ENCODE results near the gene PPM1D. TPM values are rescaled to one million over a fixed set of nuclear protein-coding genes. Genes with fewer than 3 reads are reported as not detected.

The PPM1D gene
- total and polyA plus RNA-seq, 2 donors (not counting 1 experiment from before 2014, with no cell fraction given) = 6.5 to 27.2 TPM

DNA sequence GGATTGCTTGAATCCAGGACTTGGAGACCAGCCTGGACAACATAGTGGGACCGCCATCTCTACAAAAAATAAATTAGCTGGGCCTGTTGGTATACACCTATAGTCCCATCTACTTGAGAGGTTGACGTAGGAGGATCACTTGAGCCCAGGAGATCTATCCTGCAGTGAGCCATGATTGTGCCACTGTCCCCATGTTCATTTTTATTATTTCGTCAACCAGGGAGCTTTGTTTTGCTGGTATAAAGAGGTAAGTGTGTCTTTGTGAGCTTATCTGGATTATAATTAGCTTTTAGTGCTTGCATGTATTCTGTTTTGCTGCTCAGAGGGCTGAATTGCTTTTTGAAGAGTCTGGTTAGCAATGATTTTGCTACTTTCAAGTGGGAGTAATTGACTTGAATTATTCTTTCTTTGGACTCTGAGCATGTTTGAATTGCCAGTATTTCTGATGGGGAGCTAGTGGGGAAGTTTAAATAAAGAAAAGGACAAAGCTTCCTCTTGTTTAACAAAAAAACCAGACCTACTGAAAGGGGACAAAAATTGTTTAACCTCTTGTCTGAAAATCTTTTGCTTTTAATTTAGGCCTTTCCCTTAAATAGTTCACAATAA, 46.0 kb downstream of the PPM1D start:
- Mint-ChIP-seq H3K27ac (no peak overlapping the region), H3K4me1 (peaks cover 2% of the 10 kb centered on the region), H3K9me3 (ENCODE audit: insufficient read depth) (no peaks in the 10 kb centered on the region), H3K27me3 (no peaks in the 10 kb centered on the region), H3K4me3 (no peak overlapping the region)
- Histone ChIP-seq H3K9ac (ENCODE audit: low read length) (no peak overlapping the region), H3K9me3 (ENCODE audit: control extremely low read depth in 1 of 3, control insufficient read depth in 2 of 3, insufficient read depth in 1 of 3, low read length in 2 of 3) (no peaks in the 10 kb centered on the region), H3K79me2 (ENCODE audit: control insufficient read depth, insufficient read depth, low read length) (peaks cover 49% of the 10 kb centered on the region), H3K4me1 (ENCODE audit: control insufficient read depth in 2 of 2, insufficient read depth in 2 of 2, low read length in 2 of 2) (no peaks in the 10 kb centered on the region), H3K36me3 (replicated peaks in 1 of 2; ENCODE audit: control extremely low read depth in 1 of 2, control insufficient read depth in 1 of 2, extremely low read depth in 1 of 2, insufficient read depth in 2 of 2, low read length in 1 of 2) (peaks cover 0 to 9% of the 10 kb centered on the region in 2 experiments), H3K27me3 (replicated peaks in 1 of 4; ENCODE audit: control extremely low read depth in 1 of 4, control insufficient read depth in 3 of 4, insufficient read depth in 4 of 4, low read length in 3 of 4) (no peaks in the 10 kb centered on the region), H3K4me2 (replicated peaks; ENCODE audit: low read depth, low read length, poor library complexity, severe bottlenecking) (no peak overlapping the region), H2AFZ (ENCODE audit: insufficient read depth, low read depth, low read length, poor library complexity, severe bottlenecking) (no peak overlapping the region), H3K27ac (ENCODE audit: low read length in 2 of 2) (no peak overlapping the region), H4K20me1 (ENCODE audit: control insufficient read depth, insufficient read depth, low read length, poor library complexity, severe bottlenecking) (peaks cover 6% of the 10 kb centered on the region), H3K4me3 (ENCODE audit: control extremely low read depth in 1 of 5, extremely low read depth in 1 of 5, insufficient read depth in 1 of 5, low read depth in 2 of 5, low read length in 4 of 5) (no peak overlapping the region)
- no peak for TF ChIP-seq EZH2 (IDR thresholded peaks at IDR 0.05; ENCODE audit: borderline replicate concordance, insufficient read depth, low read depth, low read length, poor library complexity, severe bottlenecking)
- TF ChIP-seq, protein P1, sequence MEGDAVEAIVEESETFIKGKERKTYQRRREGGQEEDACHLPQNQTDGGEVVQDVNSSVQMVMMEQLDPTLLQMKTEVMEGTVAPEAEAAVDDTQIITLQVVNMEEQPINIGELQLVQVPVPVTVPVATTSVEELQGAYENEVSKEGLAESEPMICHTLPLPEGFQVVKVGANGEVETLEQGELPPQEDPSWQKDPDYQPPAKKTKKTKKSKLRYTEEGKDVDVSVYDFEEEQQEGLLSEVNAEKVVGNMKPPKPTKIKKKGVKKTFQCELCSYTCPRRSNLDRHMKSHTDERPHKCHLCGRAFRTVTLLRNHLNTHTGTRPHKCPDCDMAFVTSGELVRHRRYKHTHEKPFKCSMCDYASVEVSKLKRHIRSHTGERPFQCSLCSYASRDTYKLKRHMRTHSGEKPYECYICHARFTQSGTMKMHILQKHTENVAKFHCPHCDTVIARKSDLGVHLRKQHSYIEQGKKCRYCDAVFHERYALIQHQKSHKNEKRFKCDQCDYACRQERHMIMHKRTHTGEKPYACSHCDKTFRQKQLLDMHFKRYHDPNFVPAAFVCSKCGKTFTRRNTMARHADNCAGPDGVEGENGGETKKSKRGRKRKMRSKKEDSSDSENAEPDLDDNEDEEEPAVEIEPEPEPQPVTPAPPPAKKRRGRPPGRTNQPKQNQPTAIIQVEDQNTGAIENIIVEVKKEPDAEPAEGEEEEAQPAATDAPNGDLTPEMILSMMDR (IDR thresholded peaks at IDR 0.05) = no peak
- no peak for DNase-seq
- 100% methylated on average over 2 of the region's 3 CpGs for WGBS (ENCODE audit: insufficient coverage)
- ChIA-PET POLR2A (no interaction called here), CTCF (interaction anchor here (0.5 to 0.6 kb wide), 2 partner anchors 29 to 556 kb away, joined by 3 to 5 read pairs; no protein-coding TSS in a partner anchor)
- ATAC-seq (ENCODE audit: low read depth) = no peak
- intact Hi-C loops (cut with micrococcal nuclease) = no loop called here

DNA sequence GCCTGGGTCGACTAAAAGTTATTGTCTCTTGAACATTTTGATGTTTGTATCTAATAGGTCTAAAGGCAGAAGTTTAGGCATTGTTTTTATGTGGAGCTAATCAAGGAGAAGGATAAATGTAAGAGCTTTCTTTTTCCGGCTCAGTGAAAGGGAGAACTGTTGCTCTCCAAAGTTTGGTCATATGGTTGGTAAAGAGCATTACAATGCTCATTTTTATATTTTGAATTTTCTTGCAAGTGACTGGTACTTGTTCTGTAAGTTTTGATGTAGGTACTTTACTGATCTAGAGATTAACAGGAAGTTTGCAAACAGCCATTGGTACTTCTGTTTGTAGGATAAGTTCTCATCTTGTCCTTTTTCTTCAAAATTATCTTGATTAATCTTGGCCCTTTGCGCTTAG, 46.7 kb downstream of the PPM1D start:
- ATAC-seq (ENCODE audit: low read depth) = no peak
- H3K79me2 ChIP-seq (ENCODE audit: control insufficient read depth, insufficient read depth, low read length) = peaks cover 50% of the 10 kb centered on the region
- H3K27me3 Mint-ChIP-seq = no peaks in the 10 kb centered on the region
- no peaks in the 10 kb centered on the region for H3K9me3 Mint-ChIP-seq (ENCODE audit: insufficient read depth)
- intact Hi-C loops (cut with micrococcal nuclease) = no loop called here
- peaks cover 0 to 9% of the 10 kb centered on the region in 2 experiments for H3K36me3 ChIP-seq (replicated peaks in 1 of 2; ENCODE audit: control extremely low read depth in 1 of 2, control insufficient read depth in 1 of 2, extremely low read depth in 1 of 2, insufficient read depth in 2 of 2, low read length in 1 of 2)
- H2AFZ ChIP-seq (ENCODE audit: insufficient read depth, low read depth, low read length, poor library complexity, severe bottlenecking) = no peak overlapping the region
- H3K9ac ChIP-seq (ENCODE audit: low read length) = no peak overlapping the region
- H3K4me1 ChIP-seq (ENCODE audit: control insufficient read depth in 2 of 2, insufficient read depth in 2 of 2, low read length in 2 of 2) = no peaks in the 10 kb centered on the region
- H4K20me1 ChIP-seq (ENCODE audit: control insufficient read depth, insufficient read depth, low read length, poor library complexity, severe bottlenecking) = no peaks in the 10 kb centered on the region
- CTCF ChIA-PET = no interaction called here
- H3K27me3 ChIP-seq (replicated peaks in 1 of 4; ENCODE audit: control extremely low read depth in 1 of 4, control insufficient read depth in 3 of 4, insufficient read depth in 4 of 4, low read length in 3 of 4) = no peaks in the 10 kb centered on the region
- no peak overlapping the region for H3K4me3 Mint-ChIP-seq
- DNase-seq = no peak
- TF ChIP-seq EZH2 (IDR thresholded peaks at IDR 0.05; ENCODE audit: borderline replicate concordance, insufficient read depth, low read depth, low read length, poor library complexity, severe bottlenecking) = no peak
- TF ChIP-seq, protein P1 (IDR thresholded peaks at IDR 0.05) = no peak
- no peak overlapping the region for H3K4me2 ChIP-seq (replicated peaks; ENCODE audit: low read depth, low read length, poor library complexity, severe bottlenecking)
- no peak overlapping the region for H3K27ac Mint-ChIP-seq
- H3K27ac ChIP-seq (ENCODE audit: low read length in 2 of 2) = no peak overlapping the region
- H3K9me3 ChIP-seq (ENCODE audit: control extremely low read depth in 1 of 3, control insufficient read depth in 2 of 3, insufficient read depth in 1 of 3, low read length in 2 of 3) = no peaks in the 10 kb centered on the region
- POLR2A ChIA-PET = no interaction called here
- WGBS (ENCODE audit: insufficient coverage) = 100% methylated on average over 1 of the region's 3 CpGs
- H3K4me1 Mint-ChIP-seq = peaks cover 4% of the 10 kb centered on the region
- H3K4me3 ChIP-seq (ENCODE audit: control extremely low read depth in 1 of 5, extremely low read depth in 1 of 5, insufficient read depth in 1 of 5, low read depth in 2 of 5, low read length in 4 of 5) = no peak overlapping the region
